ENCODE data around the gene UTP3.
"Not testable (repeated sequence)": the region's sequence is repeated elsewhere in the genome, so short reads cannot be mapped to it uniquely, and the experiment has no call there.

The UTP3 gene

GRCh38 chr4:70718811-70719604, 30.7 kb downstream of the UTP3 start:
- no peak for DNase-seq

GRCh38 chr4:70721747-70722146, 33.4 kb downstream of the UTP3 start, which contains the start of gene RUFY3:
Gene RUFY3 (plus strand): TSS chr4:70721964. CDS start chr4:70722574, 610 bp downstream.
- no peak for DNase-seq

GRCh38 chr4:70722199-70722791, 34.0 kb downstream of the UTP3 start:
- DNase-seq: peak; percentile 47

- DNase-seq: no peak
These were observed 36.1 kb downstream of the UTP3 start for GRCh38 chr4:70724463-70724862.

GRCh38 chr4:70725633-70726032, 37.3 kb downstream of the UTP3 start:
- DNase-seq: no peak

- DNase-seq: not testable (repeated sequence)
These were observed 38.2 kb downstream of the UTP3 start for GRCh38 chr4:70726515-70726914.

- no peak for DNase-seq
These were observed 39.8 kb downstream of the UTP3 start for GRCh38 chr4:70728091-70728490.

GRCh38 chr4:70732878-70733277, 44.5 kb downstream of the UTP3 start:
- DNase-seq: not testable (repeated sequence)

- DNase-seq: peak; percentile 30
These were observed 46.0 kb downstream of the UTP3 start for GRCh38 chr4:70734168-70734954.

- no peak for DNase-seq
These were observed 46.6 kb downstream of the UTP3 start for GRCh38 chr4:70734971-70735370.

- peak; percentile 21 for DNase-seq
These were observed 47.6 kb downstream of the UTP3 start for GRCh38 chr4:70735915-70736314.

- DNase-seq: no peak
These were observed 48.7 kb downstream of the UTP3 start for GRCh38 chr4:70737006-70737405.

GRCh38 chr4:70737409-70737808, 49.1 kb downstream of the UTP3 start:
- no peak for DNase-seq

- DNase-seq: no peak
These were observed 51.4 kb downstream of the UTP3 start for GRCh38 chr4:70739496-70740337.
